Heart right ventricle (tissue), 16 donors: ENCODE results near the gene ANKRD10. TPM values are rescaled to one million over a fixed set of nuclear protein-coding genes. Genes with fewer than 3 reads are reported as not detected.

Experiments
- ATAC-seq, 8 donors: fragments of 200-7000 bp; cut with Tn5 transposase; one replicate each; pipeline ENCODE4 v1.9.1; 2020; ENCODE audit warnings: mild to moderate bottlenecking in 8 of 8, moderate library complexity in 8 of 8, moderate number of reproducible peaks in 1 of 8
- DNase-seq, 2 donors: peaks; one replicate each; pipeline ENCODE4 v3.0.0-alpha.2; 2020
- H3K27ac ChIP-seq, 10 donors: fragments of 200-600 bp; sonication (generic) in 2 of 10; one replicate each; pipeline versions ENCODE4 v1.5.0 to v1.8.0; 2020 to 2022; ENCODE audit warnings: mild to moderate bottlenecking in 3 of 10
- H3K27me3 ChIP-seq, 7 donors: fragments of 200-600 bp; one replicate each; pipeline ENCODE4 v1.8.0; 2021 to 2022; ENCODE audit warnings: mild to moderate bottlenecking in 2 of 7
- H3K36me3 ChIP-seq, 9 donors: fragments of 200-600 bp; sonication (generic) in 1 of 9; one replicate each; pipeline versions ENCODE4 v1.5.0 to v1.8.0; 2020 to 2022; ENCODE audit warnings: mild to moderate bottlenecking in 2 of 9
- H3K4me1 ChIP-seq, 9 donors: fragments of 200-600 bp; sonication (generic) in 1 of 9; one replicate each; pipeline versions ENCODE4 v1.5.0 to v1.8.0; 2020 to 2022; ENCODE audit warnings: mild to moderate bottlenecking in 4 of 9
- H3K4me3 ChIP-seq, 10 donors: fragments of 200-600 bp; sonication (generic) in 2 of 10; one replicate each; pipeline versions ENCODE4 v1.5.0 to v1.8.0; 2020 to 2022; ENCODE audit warnings: mild to moderate bottlenecking in 7 of 10, moderate library complexity in 2 of 10
- H3K9me3 ChIP-seq, 11 donors: fragments of 200-600 bp in 10 of 11; sonication (generic) in 2 of 11; one replicate each; pipeline versions ENCODE4 v1.5.0 to v1.8.0; 2013 to 2022; ENCODE audit warnings: mild to moderate bottlenecking in 2 of 11, control low read depth in 1 of 11, moderate library complexity in 1 of 11
- WGBS, 2 donors: extraction: QIAGEN DNeasy Blood & Tissue Kit; methylation state at CpG; one replicate each; pipeline ENCODE4 v1.1.7; 2013; ENCODE audit warnings: inconsistent platforms in 1 of 2; 5-methylcytosine and 5-hydroxymethylcytosine counted together
- intact Hi-C, 10 donors: fragments of 100-400 bp; cut with DNase I; formaldehyde crosslinking; loops; one replicate each; pipeline versions ENCODE4 v1.11.1 to v1.14.2; 2022
- polyA plus RNA-seq, 2 donors: library from polyadenylated mRNA; stranded (reverse); fragments of 200-250 nt; gene quantifications; one replicate each; pipeline ENCODE4 v1.2.3, GENCODE V29; 2013
- total RNA-seq, 10 donors: library from RNA; stranded (reverse); fragmentation: NEBNext Ultra II Directional in 3 of 10; extraction: Animal tissue kit (Norgen Biotek cat#: 25700) in 3 of 10; gene quantifications; one replicate each; pipeline versions ENCODE4 v1.2.1 to v1.2.4, GENCODE V29; 2021 to 2023
- TF ChIP-seq, protein P1 (sequence below), 9 donors: fragments of 200-600 bp; sonication (generic) in 2 of 9; IDR thresholded peaks; one replicate each; pipeline versions ENCODE4 v1.5.0 to v1.8.0; 2021 to 2022; ENCODE audit warnings: antibody characterized with exemption in 9 of 9, mild to moderate bottlenecking in 5 of 9, moderate library complexity in 1 of 9
- donor health status: Arrhythmogenic right ventricular cardiomyopathy.
- donor health status: ischemic (EF 13 %, LVEDD 7.1; RV severe dilation, severe dysfunction).
- donor health status: healthy with polysubstance abuse.
- donor health status: DM: no; HTN: yes; CAD: no.
- donor health status: DM: no; HTN: no; CAD: no.
- donor health status: ischemic (EF 25% LVEDD 6.9; RV normal size, moderate dysfunction).
- donor health status: ischemic (EF 25% LVEDD 5.7; RV mildly dilated, moderate dysfunction).
- donor health status: healthy.
- donor health status: DM: yes; HTN: yes; CAD: no.
- donor health status: Ischemic cardiomyopathy.
- donor health status: ischemic (EF 35%, LVEDD 5.7; RV mildly dilated, moderate dysfunction).
- donor health status: nonischemic (EF 11% LVEDD 7.7; RV severe dilation, severe dysfunction).
- donor health status: DM: yes; HTN: yes; CAD: no.
- donor health status: PGD.
- donor health status: ischemic (EF 29% LVEDD 5.4; RV normal size, mild dysfunction).
- donor health status: nonischemic (EF 23%, LVEDD 6.1; RV moderate dilation, normal function).

Gene ANKRD10
- total and polyA plus RNA-seq, 12 donors, result 32.4 to 127 (median 49.0) TPM

DNA sequence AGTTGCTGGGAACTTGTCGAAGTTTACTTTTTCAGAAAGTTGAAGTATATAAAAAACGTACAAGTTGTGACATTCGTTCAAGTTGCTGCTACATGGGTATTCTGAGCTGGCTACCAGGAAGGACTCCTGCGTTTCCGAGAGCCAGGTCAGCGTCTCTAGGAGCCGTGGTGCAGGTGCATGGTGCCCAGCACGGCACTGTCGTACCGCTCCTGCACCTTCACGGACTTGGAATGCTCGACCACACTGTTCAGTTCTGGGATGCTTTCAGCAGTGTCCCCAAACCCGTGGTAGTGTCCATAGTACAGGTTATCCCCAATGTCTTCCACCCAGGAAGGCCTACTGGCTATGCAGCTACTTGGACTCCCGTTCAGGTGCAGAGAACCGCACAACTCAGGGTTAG is 35.4 kb downstream of the ANKRD10 start:
- no peak overlapping the region for H3K27ac ChIP-seq
- no peaks in the 10 kb centered on the region for H3K9me3 ChIP-seq
- WGBS, 2 donors, result 93 to 96% methylated on average over 15 of the region's 15 CpGs
- TF ChIP-seq, protein P1, sequence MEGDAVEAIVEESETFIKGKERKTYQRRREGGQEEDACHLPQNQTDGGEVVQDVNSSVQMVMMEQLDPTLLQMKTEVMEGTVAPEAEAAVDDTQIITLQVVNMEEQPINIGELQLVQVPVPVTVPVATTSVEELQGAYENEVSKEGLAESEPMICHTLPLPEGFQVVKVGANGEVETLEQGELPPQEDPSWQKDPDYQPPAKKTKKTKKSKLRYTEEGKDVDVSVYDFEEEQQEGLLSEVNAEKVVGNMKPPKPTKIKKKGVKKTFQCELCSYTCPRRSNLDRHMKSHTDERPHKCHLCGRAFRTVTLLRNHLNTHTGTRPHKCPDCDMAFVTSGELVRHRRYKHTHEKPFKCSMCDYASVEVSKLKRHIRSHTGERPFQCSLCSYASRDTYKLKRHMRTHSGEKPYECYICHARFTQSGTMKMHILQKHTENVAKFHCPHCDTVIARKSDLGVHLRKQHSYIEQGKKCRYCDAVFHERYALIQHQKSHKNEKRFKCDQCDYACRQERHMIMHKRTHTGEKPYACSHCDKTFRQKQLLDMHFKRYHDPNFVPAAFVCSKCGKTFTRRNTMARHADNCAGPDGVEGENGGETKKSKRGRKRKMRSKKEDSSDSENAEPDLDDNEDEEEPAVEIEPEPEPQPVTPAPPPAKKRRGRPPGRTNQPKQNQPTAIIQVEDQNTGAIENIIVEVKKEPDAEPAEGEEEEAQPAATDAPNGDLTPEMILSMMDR (IDR thresholded peaks at IDR 0.05), result no peak
- peaks cover 0 to 14% (median 9%) of the 10 kb centered on the region in 9 donors for H3K4me1 ChIP-seq
- peaks cover 0 to 48% (median 0%) of the 10 kb centered on the region in 9 donors for H3K36me3 ChIP-seq
- no peak overlapping the region for H3K4me3 ChIP-seq
- intact Hi-C loops, result no loop called here
- H3K27me3 ChIP-seq, result peaks cover 0 to under 1% (median 0%) of the 10 kb centered on the region in 7 donors
- ATAC-seq (peak in 1 of 8 donors; percentile 38), DNase-seq (no peak)

DNA sequence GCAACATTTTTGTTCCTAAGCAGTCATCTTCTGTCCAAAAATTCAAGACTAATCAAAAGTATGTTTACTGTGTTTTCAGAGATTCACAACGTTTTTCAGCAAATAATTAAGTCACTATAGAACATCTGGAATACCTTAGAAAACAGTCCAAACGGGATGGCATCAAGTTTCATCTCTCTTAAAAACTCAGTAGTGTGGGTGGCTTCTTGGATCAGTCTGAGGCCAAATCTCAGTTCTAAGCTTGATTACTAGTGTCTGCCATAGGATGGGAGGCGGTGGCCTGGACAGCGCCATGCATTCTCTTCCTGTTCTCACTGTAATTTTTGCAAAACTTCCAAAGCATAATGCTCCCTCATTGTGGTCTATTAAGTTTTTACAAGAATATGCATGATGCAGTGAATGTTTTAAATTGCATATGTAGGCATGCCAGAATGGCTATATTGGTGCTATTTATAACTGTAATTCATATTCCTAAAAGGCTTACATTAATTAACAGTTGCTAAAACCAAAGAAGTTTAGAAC is 37.1 kb downstream of the ANKRD10 start:
- TF ChIP-seq, protein P1 (IDR thresholded peaks at IDR 0.05), result no peak
- ATAC-seq, result no peak
- Histone ChIP-seq H3K4me1 (peaks cover 0 to 18% (median 9%) of the 10 kb centered on the region in 9 donors), H3K36me3 (peaks cover 0 to 39% (median 0%) of the 10 kb centered on the region in 9 donors), H3K27ac (no peak overlapping the region), H3K9me3 (no peaks in the 10 kb centered on the region), H3K27me3 (peaks cover 0 to 6% (median 0%) of the 10 kb centered on the region in 7 donors), H3K4me3 (no peak overlapping the region)
- DNase-seq, result no peak
- intact Hi-C loops, result no loop called here
- 56 to 72% methylated on average over 4 of the region's 4 CpGs for WGBS, 2 donors

DNA sequence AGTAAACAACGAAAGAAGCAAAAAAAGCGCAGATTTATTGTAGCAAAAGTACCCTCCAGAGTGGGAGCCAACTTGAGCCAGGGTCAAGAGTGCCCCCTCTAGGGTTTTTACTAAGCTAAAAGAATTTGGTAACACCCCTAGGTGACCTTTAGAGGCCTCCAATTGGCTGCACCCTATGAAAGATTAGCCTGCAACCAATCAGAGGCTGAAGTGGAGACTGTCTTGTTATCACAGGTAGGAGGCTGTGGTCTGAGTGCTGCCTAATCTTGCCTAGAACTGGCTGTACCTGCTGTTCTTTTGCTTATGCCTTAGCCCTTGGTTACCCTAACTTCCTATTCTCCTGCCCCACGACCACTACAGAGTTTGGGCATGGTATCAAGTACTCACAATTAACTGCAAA is 38.3 kb downstream of the ANKRD10 start:
- intact Hi-C loops, result no loop called here
- Histone ChIP-seq H3K9me3 (no peaks in the 10 kb centered on the region), H3K4me1 (peaks cover 0 to 19% (median 9%) of the 10 kb centered on the region in 9 donors), H3K4me3 (no peak overlapping the region), H3K36me3 (peaks cover 0 to 29% (median 0%) of the 10 kb centered on the region in 9 donors), H3K27me3 (peaks cover 0 to 6% (median 0%) of the 10 kb centered on the region in 7 donors), H3K27ac (no peak overlapping the region)
- ATAC-seq (no peak), DNase-seq (no peak)
- TF ChIP-seq, protein P1 (IDR thresholded peaks at IDR 0.05), result no peak
- 88 to 98% methylated on average over 3 of the region's 3 CpGs for WGBS, 2 donors

DNA sequence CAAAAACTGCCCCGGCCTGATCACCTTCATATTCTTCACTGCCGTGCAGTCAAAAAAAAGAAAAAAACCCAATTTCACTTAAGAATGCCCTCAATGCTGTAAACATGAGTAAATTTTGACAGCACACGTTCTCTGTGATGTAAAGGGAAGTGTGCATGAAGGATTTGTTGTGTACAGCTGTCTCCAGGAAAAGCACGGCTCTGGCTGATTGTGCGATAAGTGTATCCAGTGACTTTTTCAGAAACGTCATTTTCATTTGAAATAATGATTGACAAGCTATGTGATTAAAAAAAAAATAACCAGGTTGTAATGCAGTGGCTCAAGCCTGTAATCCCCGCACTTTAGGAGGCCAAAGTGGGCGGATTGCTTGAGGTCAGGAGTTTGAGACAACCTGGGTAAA is 39.6 kb downstream of the ANKRD10 start:
- ATAC-seq, result no peak
- 57 to 65% methylated on average over 8 of the region's 8 CpGs for WGBS, 2 donors
- DNase-seq, result no peak
- Histone ChIP-seq H3K4me3 (peak overlapping the region in 7 of 10 donors; percentile 38 to 53 (median 50)), H3K27ac (peak overlapping the region in 2 of 10 donors; percentile 44 to 56), H3K4me1 (peaks cover 7 to 33% (median 19%) of the 10 kb centered on the region in 9 donors), H3K36me3 (peaks cover 0 to 17% (median 0%) of the 10 kb centered on the region in 9 donors), H3K27me3 (peaks cover 0 to 6% (median 0%) of the 10 kb centered on the region in 7 donors), H3K9me3 (no peaks in the 10 kb centered on the region)
- TF ChIP-seq, protein P1 (IDR thresholded peaks at IDR 0.05), result no peak
- intact Hi-C loops, result no loop called here
